Measurements from ENCODE around the gene TDRD3.

The TDRD3 gene

GRCh38 chr13:60463787-60464186 is 66.8 kb downstream of the TDRD3 start:
- DNase-seq, result no peak

GRCh38 chr13:60467098-60467497 is 70.1 kb downstream of the TDRD3 start:
- DNase-seq, result no peak

GRCh38 chr13:60479273-60479672 is 82.3 kb downstream of the TDRD3 start:
- DNase-seq, result no peak

- DNase-seq, result no peak
Measured at GRCh38 chr13:60482012-60482411, 85.0 kb downstream of the TDRD3 start.

- DNase-seq, result no peak
Measured at GRCh38 chr13:60484865-60485264, 87.8 kb downstream of the TDRD3 start.

GRCh38 chr13:60491531-60491930 is 94.5 kb downstream of the TDRD3 start:
- no peak for DNase-seq

- DNase-seq, result no peak
Measured at GRCh38 chr13:60492187-60492586, 95.2 kb downstream of the TDRD3 start.

GRCh38 chr13:60494296-60494695 is 97.3 kb downstream of the TDRD3 start:
- DNase-seq, result no peak

GRCh38 chr13:60501236-60501635 is 104.2 kb downstream of the TDRD3 start:
- no peak for DNase-seq

GRCh38 chr13:60509601-60510386 is 112.8 kb downstream of the TDRD3 start:
- no peak for DNase-seq

- no peak for DNase-seq
Measured at GRCh38 chr13:60511637-60512036, 114.6 kb downstream of the TDRD3 start.

GRCh38 chr13:60514891-60515290 is 117.9 kb downstream of the TDRD3 start:
- DNase-seq, result no peak

- DNase-seq, result no peak
Measured at GRCh38 chr13:60519496-60519895, 122.5 kb downstream of the TDRD3 start.

- no peak for DNase-seq
Measured at GRCh38 chr13:60520902-60521569, 124.0 kb downstream of the TDRD3 start.

GRCh38 chr13:60538566-60538965 is 141.5 kb downstream of the TDRD3 start:
- no peak for DNase-seq

- DNase-seq, result no peak
Measured at GRCh38 chr13:60540276-60540675, 143.3 kb downstream of the TDRD3 start.

- no peak for DNase-seq
Measured at GRCh38 chr13:60562096-60562780, 165.2 kb downstream of the TDRD3 start.

GRCh38 chr13:60571571-60571970 is 174.6 kb downstream of the TDRD3 start:
- DNase-seq, result no peak

GRCh38 chr13:60572003-60572798 is 175.2 kb downstream of the TDRD3 start:
- DNase-seq, result no peak

- DNase-seq, result no peak
Measured at GRCh38 chr13:60572855-60573254, 175.8 kb downstream of the TDRD3 start.

- no peak for DNase-seq
Measured at GRCh38 chr13:60574735-60575134, 177.7 kb downstream of the TDRD3 start.

- DNase-seq, result no peak
Measured at GRCh38 chr13:60575142-60575541, 178.1 kb downstream of the TDRD3 start.

- no peak for DNase-seq
Measured at GRCh38 chr13:60577761-60578160, 180.7 kb downstream of the TDRD3 start.

All from NCI-H187 treated with DMSO at 0.1 percent for 48 hours (cell line).